Activated CD4-positive, alpha-beta memory T cell treated with anti-CD3 and anti-CD28 coated beads, Interleukin-2, amount 10 ng/mL, durations not matched to agents 7 days and 5 days (primary cell): ENCODE results near the gene RALGAPB. TPM values are rescaled to one million over a fixed set of nuclear protein-coding genes. Genes with fewer than 3 reads are reported as not detected.

ENCODE experiments used
- CTCF ChIA-PET: fragments of 350-600 bp; sonication (Branson Sonifier 250); formaldehyde crosslinking; loops from one replicate; lab custom pipeline; 2021; ENCODE audit warnings: antibody characterized with exemption, inconsistent platforms; lab: Charles Lee
- POLR2A ChIA-PET: fragments of 350-600 bp; sonication (Branson Sonifier 250); formaldehyde crosslinking; loops from one replicate; lab custom pipeline; 2021; ENCODE audit warnings: antibody characterized with exemption; lab: Charles Lee
- DNase-seq: peaks from one replicate; pipeline ENCODE4 v3.0.0-alpha.2; 2020
- H3K27ac Mint-ChIP-seq: one replicate; pipeline ENCODE4 v1.8.0; 2021; ENCODE audit warnings: mild to moderate bottlenecking, mixed read lengths
- H3K27me3 Mint-ChIP-seq: one replicate; pipeline ENCODE4 v1.8.0; 2021; ENCODE audit warnings: mixed read lengths
- H3K36me3 Mint-ChIP-seq: one replicate; pipeline ENCODE4 v1.8.0; 2021; ENCODE audit warnings: low read depth, mixed read lengths
- H3K4me1 Mint-ChIP-seq: one replicate; pipeline ENCODE4 v1.8.0; 2021; ENCODE audit warnings: mixed read lengths
- H3K4me3 Mint-ChIP-seq: one replicate; pipeline ENCODE4 v1.8.0; 2021; ENCODE audit warnings: mild to moderate bottlenecking, mixed read lengths
- H3K9me3 Mint-ChIP-seq: one replicate; pipeline ENCODE4 v1.8.0; 2021; ENCODE audit warnings: mixed read lengths
- total RNA-seq, 2 experiments: library from RNA; stranded (reverse); gene quantifications; one replicate each; pipeline ENCODE4 v1.2.3, GENCODE V29; 2021

The RALGAPB gene
- total RNA-seq, 2 experiments from 2014 or later, result 30.5 to 31.3 TPM

GRCh38 chr20:38538789-38539188, 66.1 kb downstream of the RALGAPB start:
- DNase-seq, result no peak
- CTCF ChIA-PET, result interaction anchor here (2.5 kb wide), 1 partner anchor 66 kb away, joined by 6 read pairs; the partner anchor contains the start of gene RALGAPB
- peaks cover 69% of the 10 kb centered on the region for H3K36me3 Mint-ChIP-seq
- peaks cover 21% of the 10 kb centered on the region for H3K4me1 Mint-ChIP-seq
- no peaks in the 10 kb centered on the region for H3K27me3 Mint-ChIP-seq
- no peak overlapping the region for H3K4me3 Mint-ChIP-seq
- no peaks in the 10 kb centered on the region for H3K9me3 Mint-ChIP-seq
- POLR2A ChIA-PET, result no interaction called here
- H3K27ac Mint-ChIP-seq, result no peak overlapping the region

GRCh38 chr20:38543014-38543906, 70.6 kb downstream of the RALGAPB start:
- H3K36me3 Mint-ChIP-seq, result peaks cover 60% of the 10 kb centered on the region
- ChIA-PET POLR2A (interaction anchor here (0.6 kb wide), 1 partner anchor 580 kb away, joined by 3 read pairs; no protein-coding TSS in a partner anchor), CTCF (no interaction called here)
- no peaks in the 10 kb centered on the region for H3K27me3 Mint-ChIP-seq
- H3K9me3 Mint-ChIP-seq, result no peaks in the 10 kb centered on the region
- H3K4me3 Mint-ChIP-seq, result no peak overlapping the region
- H3K4me1 Mint-ChIP-seq, result no peaks in the 10 kb centered on the region
- no peak overlapping the region for H3K27ac Mint-ChIP-seq
- DNase-seq, result no peak

- no peaks in the 10 kb centered on the region for H3K9me3 Mint-ChIP-seq
- H3K4me1 Mint-ChIP-seq, result no peaks in the 10 kb centered on the region
- ChIA-PET CTCF (no interaction called here), POLR2A (no interaction called here)
- H3K27ac Mint-ChIP-seq, result no peak overlapping the region
- H3K27me3 Mint-ChIP-seq, result no peaks in the 10 kb centered on the region
- DNase-seq, result no peak
- peaks cover 55% of the 10 kb centered on the region for H3K36me3 Mint-ChIP-seq
- no peak overlapping the region for H3K4me3 Mint-ChIP-seq
Observed at GRCh38 chr20:38545771-38546170, 73.1 kb downstream of the RALGAPB start.

GRCh38 chr20:38547288-38548085, 74.8 kb downstream of the RALGAPB start:
- H3K4me3 Mint-ChIP-seq, result no peak overlapping the region
- no peak overlapping the region for H3K27ac Mint-ChIP-seq
- H3K4me1 Mint-ChIP-seq, result no peaks in the 10 kb centered on the region
- peaks cover 39% of the 10 kb centered on the region for H3K36me3 Mint-ChIP-seq
- DNase-seq, result no peak
- CTCF ChIA-PET, result no interaction called here
- H3K27me3 Mint-ChIP-seq, result no peaks in the 10 kb centered on the region
- H3K9me3 Mint-ChIP-seq, result no peaks in the 10 kb centered on the region
- POLR2A ChIA-PET, result no interaction called here

GRCh38 chr20:38548356-38549083, 75.9 kb downstream of the RALGAPB start:
- Mint-ChIP-seq H3K4me1 (no peaks in the 10 kb centered on the region), H3K4me3 (no peak overlapping the region), H3K27me3 (no peaks in the 10 kb centered on the region), H3K9me3 (no peaks in the 10 kb centered on the region), H3K36me3 (peaks cover 32% of the 10 kb centered on the region), H3K27ac (no peak overlapping the region)
- POLR2A ChIA-PET, result no interaction called here
- CTCF ChIA-PET, result interaction anchor here (1.5 kb wide), 1 partner anchor 11 kb away, joined by 3 read pairs; no protein-coding TSS in a partner anchor
- no peak for DNase-seq

- DNase-seq, result no peak
- Mint-ChIP-seq H3K27me3 (no peaks in the 10 kb centered on the region), H3K27ac (no peak overlapping the region), H3K36me3 (peaks cover 25% of the 10 kb centered on the region), H3K4me1 (no peaks in the 10 kb centered on the region), H3K4me3 (no peak overlapping the region), H3K9me3 (no peaks in the 10 kb centered on the region)
- ChIA-PET CTCF (interaction anchor here (0.6 to 1.1 kb wide), 3 partner anchors 10 to 116 kb away, joined by 3 to 4 read pairs (median 3); partner anchors contain the start of gene SNHG17), POLR2A (no interaction called here)
Observed at GRCh38 chr20:38550274-38550673, 77.6 kb downstream of the RALGAPB start.

- ChIA-PET CTCF (interaction anchor here (0.8 to 1.1 kb wide), 2 partner anchors 9 to 23 kb away, joined by 3 read pairs; no protein-coding TSS in a partner anchor), POLR2A (no interaction called here)
- no peaks in the 10 kb centered on the region for H3K27me3 Mint-ChIP-seq
- no peak overlapping the region for H3K4me3 Mint-ChIP-seq
- H3K36me3 Mint-ChIP-seq, result peaks cover 17% of the 10 kb centered on the region
- H3K27ac Mint-ChIP-seq, result no peak overlapping the region
- no peaks in the 10 kb centered on the region for H3K9me3 Mint-ChIP-seq
- no peaks in the 10 kb centered on the region for H3K4me1 Mint-ChIP-seq
- no peak for DNase-seq
Observed at GRCh38 chr20:38551056-38551626, 78.5 kb downstream of the RALGAPB start.

- DNase-seq, result no peak
- no peaks in the 10 kb centered on the region for H3K27me3 Mint-ChIP-seq
- H3K4me3 Mint-ChIP-seq, result no peak overlapping the region
- H3K4me1 Mint-ChIP-seq, result no peaks in the 10 kb centered on the region
- peaks cover 19% of the 10 kb centered on the region for H3K36me3 Mint-ChIP-seq
- ChIA-PET CTCF (no interaction called here), POLR2A (no interaction called here)
- H3K27ac Mint-ChIP-seq, result no peak overlapping the region
- H3K9me3 Mint-ChIP-seq, result no peaks in the 10 kb centered on the region
Observed at GRCh38 chr20:38554986-38555385, 82.3 kb downstream of the RALGAPB start.

GRCh38 chr20:38555395-38555794, 82.8 kb downstream of the RALGAPB start:
- CTCF ChIA-PET, result no interaction called here
- H3K9me3 Mint-ChIP-seq, result no peaks in the 10 kb centered on the region
- H3K4me3 Mint-ChIP-seq, result no peak overlapping the region
- H3K27ac Mint-ChIP-seq, result no peak overlapping the region
- no peaks in the 10 kb centered on the region for H3K27me3 Mint-ChIP-seq
- no peaks in the 10 kb centered on the region for H3K4me1 Mint-ChIP-seq
- no peak for DNase-seq
- POLR2A ChIA-PET, result no interaction called here
- H3K36me3 Mint-ChIP-seq, result peaks cover 22% of the 10 kb centered on the region

GRCh38 chr20:38557174-38557573, 84.5 kb downstream of the RALGAPB start:
- CTCF ChIA-PET, result no interaction called here

GRCh38 chr20:38558596-38559360, 86.1 kb downstream of the RALGAPB start:
- POLR2A ChIA-PET, result interaction anchor here (1.4 kb wide), 1 partner anchor 12 kb away, joined by 4 read pairs; no protein-coding TSS in a partner anchor
- no peak for DNase-seq
- Mint-ChIP-seq H3K4me3 (no peak overlapping the region), H3K4me1 (no peaks in the 10 kb centered on the region), H3K27me3 (no peaks in the 10 kb centered on the region), H3K27ac (no peak overlapping the region), H3K9me3 (no peaks in the 10 kb centered on the region), H3K36me3 (peaks cover 23% of the 10 kb centered on the region)
- CTCF ChIA-PET, result no interaction called here

More at GRCh38 chr20:38557174-38557573, 84.5 kb downstream of the RALGAPB start:
- Mint-ChIP-seq H3K4me3 (no peak overlapping the region), H3K9me3 (no peaks in the 10 kb centered on the region), H3K4me1 (no peaks in the 10 kb centered on the region), H3K27ac (no peak overlapping the region), H3K27me3 (no peaks in the 10 kb centered on the region), H3K36me3 (peaks cover 23% of the 10 kb centered on the region)
- POLR2A ChIA-PET, result no interaction called here
- no peak for DNase-seq
